Measurements from ENCODE around the gene GSTCD. TPM values are rescaled to one million over a fixed set of nuclear protein-coding genes. Genes with fewer than 3 reads are reported as not detected.
"Not testable (repeated sequence)": the region's sequence is repeated elsewhere in the genome, so short reads cannot be mapped to it uniquely, and the experiment has no call there.

Gene GSTCD
- total RNA-seq, 1 experiment from 2014 or later = 25.1 TPM

GRCh38 chr4:105851196-105851595, 142.6 kb downstream of the GSTCD start:
- Histone ChIP-seq H3K4me3 (ENCODE audit: insufficient read depth, low read depth, low read length) (no peak overlapping the region), H3K27me3 (ENCODE audit: control insufficient read depth, insufficient read depth, low read length) (no peaks in the 10 kb centered on the region), H3K36me3 (replicated peaks; ENCODE audit: control insufficient read depth, insufficient read depth, low read length) (no peaks in the 10 kb centered on the region; the same call in 1 of the 2 replicates)
- DNase-seq = no peak

- not testable (repeated sequence) for H3K36me3 ChIP-seq (replicated peaks; ENCODE audit: control insufficient read depth, insufficient read depth, low read length); DNase-seq; H3K27me3 ChIP-seq (ENCODE audit: control insufficient read depth, insufficient read depth, low read length); H3K4me3 ChIP-seq (ENCODE audit: insufficient read depth, low read depth, low read length)
Observed at GRCh38 chr4:105852230-105852629, 143.6 kb downstream of the GSTCD start.

- no peak for DNase-seq
- no peak overlapping the region for H3K4me3 ChIP-seq (ENCODE audit: insufficient read depth, low read depth, low read length)
- H3K36me3 ChIP-seq (replicated peaks; ENCODE audit: control insufficient read depth, insufficient read depth, low read length) = no peaks in the 10 kb centered on the region
- H3K27me3 ChIP-seq (ENCODE audit: control insufficient read depth, insufficient read depth, low read length) = no peaks in the 10 kb centered on the region
Observed at GRCh38 chr4:105858466-105859040, 150.0 kb downstream of the GSTCD start.

GRCh38 chr4:105859233-105859632, 150.6 kb downstream of the GSTCD start:
- no peak for DNase-seq
- Histone ChIP-seq H3K36me3 (replicated peaks; ENCODE audit: control insufficient read depth, insufficient read depth, low read length) (no peaks in the 10 kb centered on the region), H3K27me3 (ENCODE audit: control insufficient read depth, insufficient read depth, low read length) (no peaks in the 10 kb centered on the region), H3K4me3 (ENCODE audit: insufficient read depth, low read depth, low read length) (no peak overlapping the region)

- DNase-seq = no peak
- Histone ChIP-seq H3K27me3 (ENCODE audit: control insufficient read depth, insufficient read depth, low read length) (no peaks in the 10 kb centered on the region), H3K36me3 (replicated peaks; ENCODE audit: control insufficient read depth, insufficient read depth, low read length) (no peaks in the 10 kb centered on the region), H3K4me3 (ENCODE audit: insufficient read depth, low read depth, low read length) (no peak overlapping the region)
Observed at GRCh38 chr4:105870963-105871362, 162.4 kb downstream of the GSTCD start.

- Histone ChIP-seq H3K36me3 (replicated peaks; ENCODE audit: control insufficient read depth, insufficient read depth, low read length) (no peaks in the 10 kb centered on the region), H3K27me3 (ENCODE audit: control insufficient read depth, insufficient read depth, low read length) (no peaks in the 10 kb centered on the region), H3K4me3 (ENCODE audit: insufficient read depth, low read depth, low read length) (no peak overlapping the region)
- DNase-seq = no peak
Observed at GRCh38 chr4:105871997-105872396, 163.4 kb downstream of the GSTCD start.

- no peaks in the 10 kb centered on the region for H3K27me3 ChIP-seq (ENCODE audit: control insufficient read depth, insufficient read depth, low read length)
- DNase-seq = no peak
- no peaks in the 10 kb centered on the region for H3K36me3 ChIP-seq (replicated peaks; ENCODE audit: control insufficient read depth, insufficient read depth, low read length)
- no peak overlapping the region for H3K4me3 ChIP-seq (ENCODE audit: insufficient read depth, low read depth, low read length)
Observed at GRCh38 chr4:105875233-105875632, 166.6 kb downstream of the GSTCD start.

GRCh38 chr4:105878668-105879067, 170.1 kb downstream of the GSTCD start:
- no peak overlapping the region for H3K4me3 ChIP-seq (ENCODE audit: insufficient read depth, low read depth, low read length)
- no peak for DNase-seq

GRCh38 chr4:105887508-105887907, 178.9 kb downstream of the GSTCD start:
- DNase-seq = no peak
- peaks cover 8% of the 10 kb centered on the region; the same call in 1 of the 2 replicates for H3K27me3 ChIP-seq (ENCODE audit: control insufficient read depth, insufficient read depth, low read length)
- H3K4me3 ChIP-seq (ENCODE audit: insufficient read depth, low read depth, low read length) = no peak overlapping the region
- H3K36me3 ChIP-seq (replicated peaks; ENCODE audit: control insufficient read depth, insufficient read depth, low read length) = no peaks in the 10 kb centered on the region

More at GRCh38 chr4:105878668-105879067, 170.1 kb downstream of the GSTCD start:
- Histone ChIP-seq H3K27me3 (ENCODE audit: control insufficient read depth, insufficient read depth, low read length) (no peaks in the 10 kb centered on the region), H3K36me3 (replicated peaks; ENCODE audit: control insufficient read depth, insufficient read depth, low read length) (no peaks in the 10 kb centered on the region)

- peak within 1 kb of the TSS; percentile 55 for H3K4me3 ChIP-seq (ENCODE audit: insufficient read depth, low read depth, low read length)
- peaks cover 68% of the 10 kb centered on the region for H3K27me3 ChIP-seq (ENCODE audit: control insufficient read depth, insufficient read depth, low read length)
- peak; percentile 64 for DNase-seq
- H3K36me3 ChIP-seq (replicated peaks; ENCODE audit: control insufficient read depth, insufficient read depth, low read length) = no peaks in the 10 kb centered on the region
Observed at GRCh38 chr4:105894660-105895582, 186.3 kb downstream of the GSTCD start, which contains the start of gene NPNT. Gene NPNT (plus strand): TSS chr4:105895471. CDS start chr4:105895653, 182 bp downstream.

GRCh38 chr4:105895583-105896460, 187.2 kb downstream of the GSTCD start:
- H3K27me3 ChIP-seq (ENCODE audit: control insufficient read depth, insufficient read depth, low read length) = peaks cover 68% of the 10 kb centered on the region
- no peaks in the 10 kb centered on the region for H3K36me3 ChIP-seq (replicated peaks; ENCODE audit: control insufficient read depth, insufficient read depth, low read length)
- peak; percentile 62 for DNase-seq
- peak overlapping the region; percentile 55 for H3K4me3 ChIP-seq (ENCODE audit: insufficient read depth, low read depth, low read length)

- Histone ChIP-seq H3K4me3 (ENCODE audit: insufficient read depth, low read depth, low read length) (peak overlapping the region; percentile 55), H3K27me3 (ENCODE audit: control insufficient read depth, insufficient read depth, low read length) (peaks cover 69% of the 10 kb centered on the region), H3K36me3 (replicated peaks; ENCODE audit: control insufficient read depth, insufficient read depth, low read length) (no peaks in the 10 kb centered on the region)
- peak; percentile 59 for DNase-seq
Observed at GRCh38 chr4:105896461-105896942, 187.9 kb downstream of the GSTCD start.
